HG03575 (cell line): ENCODE measurements around the gene SGF29.
"Not testable (repeated sequence)": the region's sequence is repeated elsewhere in the genome, so short reads cannot be mapped to it uniquely, and the experiment has no call there.

Experiments
- ATAC-seq: cut with Tn5 transposase; IDR thresholded peaks from one replicate; pipeline ENCODE4 v1.9.1; 2021; ENCODE audit not compliant: unreplicated experiment, insufficient number of reproducible peaks, low FRiP score; ENCODE audit errors: extremely low read depth

SGF29 gene

DNA sequence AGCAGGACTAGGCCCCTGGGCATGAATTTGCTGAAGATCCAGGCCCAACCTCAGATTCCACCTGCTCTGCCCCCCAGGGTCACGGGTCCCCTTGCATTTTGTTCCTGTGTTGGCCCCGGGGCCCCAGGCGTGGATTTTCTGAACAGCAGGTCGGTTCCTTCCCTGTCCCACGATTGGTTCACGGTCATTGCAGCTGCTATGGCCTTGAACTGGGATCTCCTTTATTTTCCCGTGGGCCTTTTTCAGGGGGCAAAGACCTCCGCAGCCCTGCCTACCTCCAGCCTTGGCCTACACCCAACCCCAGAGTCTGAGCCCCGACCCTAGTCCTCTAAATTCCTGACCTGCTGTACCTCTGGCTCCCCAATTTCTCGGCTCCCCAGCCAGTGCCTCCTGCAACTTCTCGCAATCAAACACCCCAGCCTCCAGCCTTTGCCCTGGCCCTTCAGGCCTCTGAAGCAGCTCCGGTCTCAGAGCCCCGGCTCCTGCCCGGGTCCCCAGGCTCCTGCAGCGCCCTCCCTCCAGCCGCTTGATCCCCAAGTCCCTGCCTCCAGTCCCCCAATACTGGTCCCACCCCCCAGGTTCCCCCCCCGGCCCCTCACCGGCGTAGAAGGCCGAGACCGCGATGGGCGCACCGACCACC lies 68.9 kb downstream of the SGF29 start:
- ATAC-seq, result not testable (repeated sequence)

DNA sequence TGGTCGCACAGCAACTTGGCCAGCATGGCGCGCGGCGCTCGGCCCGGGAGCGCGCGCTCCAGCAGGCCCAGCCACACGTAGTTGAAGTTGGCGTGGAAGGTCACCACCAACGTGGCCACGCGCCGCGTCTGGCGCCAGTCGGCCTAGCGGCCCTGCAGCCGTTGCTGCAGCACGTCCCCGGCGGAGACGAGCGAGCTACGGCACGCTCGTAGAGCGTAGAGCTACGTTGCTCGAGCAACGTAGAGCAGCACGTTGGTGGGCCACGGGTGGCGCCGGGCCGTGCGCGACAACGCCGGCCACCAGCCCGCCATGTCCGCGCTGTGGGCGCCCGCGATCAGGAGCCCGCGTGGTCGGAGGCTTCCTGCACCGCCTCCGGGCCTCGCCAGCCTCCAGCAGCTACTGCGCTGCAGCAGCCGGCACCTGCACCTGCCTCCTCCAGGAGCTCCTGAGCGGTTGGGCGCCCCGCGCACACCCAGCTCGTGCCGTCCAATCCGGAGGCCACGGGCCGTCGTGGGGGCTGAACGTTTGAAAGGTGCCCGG lies 69.5 kb downstream of the SGF29 start:
- no peak for ATAC-seq

DNA sequence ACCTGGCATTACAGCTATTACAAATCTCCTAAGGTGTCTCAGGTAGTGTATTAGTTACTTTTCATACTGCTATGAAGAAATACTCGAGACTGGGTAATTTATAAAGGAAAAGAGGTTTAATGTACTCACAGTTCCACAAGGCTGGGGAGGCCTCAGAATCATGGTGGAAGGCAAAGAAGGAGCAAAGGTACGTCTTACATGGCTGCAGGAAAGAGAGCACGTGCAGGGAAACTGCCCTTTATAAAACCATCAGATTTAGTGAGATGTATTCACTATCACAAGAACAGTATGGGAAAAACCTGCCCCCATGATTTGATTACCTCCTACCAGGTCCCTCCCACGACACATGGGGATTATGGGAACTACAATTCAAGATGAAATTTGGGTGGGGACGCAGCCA lies 77.2 kb downstream of the SGF29 start:
- ATAC-seq, result not testable (repeated sequence)

DNA sequence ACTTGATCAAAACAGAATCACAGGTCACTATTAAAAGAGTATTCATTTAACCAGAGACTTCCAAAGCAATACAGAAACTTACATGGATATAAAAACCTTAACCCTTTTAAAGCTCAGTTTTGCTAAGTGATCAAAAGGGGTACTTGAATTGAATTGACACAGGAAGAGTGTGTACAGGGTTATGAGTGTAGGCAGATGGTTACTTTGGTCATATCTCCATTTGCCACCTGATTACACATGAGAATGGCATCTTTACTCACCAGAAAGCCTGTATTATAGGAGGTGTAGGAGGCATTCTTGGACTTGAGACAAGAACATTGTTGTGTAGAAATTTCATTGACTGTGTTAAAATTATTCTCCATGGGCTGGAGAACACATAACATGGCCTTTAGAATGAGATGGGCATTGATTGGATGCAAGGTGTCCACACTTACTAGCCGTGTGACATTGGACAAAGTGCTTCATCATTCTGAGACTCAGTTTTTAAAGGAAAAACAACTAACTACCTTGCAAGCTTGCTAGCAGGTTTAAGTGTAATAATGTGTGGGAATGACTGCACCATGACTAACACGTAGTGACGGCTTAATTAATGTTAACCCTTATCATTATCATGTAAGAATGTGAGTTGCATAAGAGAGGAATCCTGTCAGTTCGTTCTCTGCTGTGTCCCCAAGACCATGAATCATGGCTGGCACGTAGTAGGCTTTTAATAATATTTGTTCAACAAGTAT lies 82.5 kb downstream of the SGF29 start:
- not testable (repeated sequence) for ATAC-seq

DNA sequence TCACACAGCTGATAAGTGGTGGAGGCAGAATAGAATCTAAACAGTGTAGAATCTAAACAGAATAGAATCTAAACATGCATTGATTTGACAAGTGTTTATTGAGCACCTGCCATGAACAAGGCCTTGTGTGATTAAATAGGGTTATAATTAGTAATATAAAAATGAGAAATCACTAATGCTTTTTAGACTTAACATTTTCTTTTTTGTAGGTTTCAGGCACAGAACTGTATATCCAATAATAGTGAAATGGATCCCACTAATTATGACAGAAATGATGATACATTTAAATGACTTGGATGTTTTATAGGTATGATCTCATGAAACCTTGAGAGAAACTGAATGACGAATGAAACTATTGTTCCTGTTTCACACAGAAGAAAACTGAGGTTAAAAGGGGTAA lies 84.0 kb downstream of the SGF29 start, which contains the start of gene NPIPB8:
NPIPB8 (plus strand) TSS at position 301 of the 400 bp plus-strand sequence. CDS start 296 bp downstream, outside the sequence.
- not testable (repeated sequence) for ATAC-seq

- ATAC-seq, result not testable (repeated sequence)
Measured at GRCh38 chr16:28638359-28638758, 84.6 kb downstream of the SGF29 start.

GRCh38 chr16:28639959-28640358 lies 86.2 kb downstream of the SGF29 start:
- not testable (repeated sequence) for ATAC-seq
